Ishikawa (cell line): ENCODE measurements around the gene ARPP21.

ENCODE experiments used
- CEBPB ChIP-seq: IDR thresholded peaks from 2 replicates; pipeline ENCODE4 v1.6.1; 2012
- EP300 ChIP-seq: IDR thresholded peaks from 2 replicates; pipeline ENCODE4 v1.6.1; 2012; ENCODE audit warnings: borderline replicate concordance
- FOXM1 ChIP-seq: IDR thresholded peaks from 2 replicates; pipeline ENCODE4 v1.6.1; 2012; ENCODE audit warnings: low read depth, borderline replicate concordance
- NFIC ChIP-seq: IDR thresholded peaks from 2 replicates; pipeline ENCODE4 v1.6.1; 2012
- RAD21 ChIP-seq: IDR thresholded peaks from 2 replicates; pipeline ENCODE4 v1.6.1; 2012; ENCODE audit warnings: low read depth
- TAF1 ChIP-seq: IDR thresholded peaks from 2 replicates; pipeline ENCODE4 v1.6.1; 2012; ENCODE audit warnings: low read depth, mild to moderate bottlenecking
- TCF12 ChIP-seq: IDR thresholded peaks from 2 replicates; pipeline ENCODE4 v1.6.1; 2012; ENCODE audit warnings: low read depth
- YY1 ChIP-seq: IDR thresholded peaks from 2 replicates; pipeline ENCODE4 v1.6.1; 2012; ENCODE audit warnings: low read depth
- ZBTB7A ChIP-seq: IDR thresholded peaks from 2 replicates; pipeline ENCODE4 v1.6.1; 2012; ENCODE audit warnings: low read depth
- TF ChIP-seq, protein P1 (sequence below): IDR thresholded peaks from 2 replicates; pipeline ENCODE4 v1.6.1; 2012
- TF ChIP-seq, protein P2 (sequence below): IDR thresholded peaks from 2 replicates; pipeline ENCODE4 v1.6.1; 2012

DNA sequence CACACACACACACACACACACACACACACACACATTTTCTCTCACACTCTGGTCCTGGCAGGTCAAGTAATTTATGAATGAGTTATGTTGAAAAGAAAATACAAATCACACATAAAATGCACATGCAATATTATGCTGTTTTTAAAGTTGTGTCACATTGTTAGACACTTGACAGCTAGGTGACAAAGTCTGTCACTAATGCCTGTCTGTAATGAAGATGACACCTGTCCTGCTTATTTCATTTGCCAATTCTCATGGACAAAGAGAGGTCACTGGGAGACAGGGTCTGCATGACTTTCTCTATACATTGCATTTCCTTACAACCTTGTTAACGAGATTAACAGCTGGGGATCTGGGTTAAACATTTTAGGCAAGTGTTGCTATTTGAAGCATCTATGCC is 71.2 kb downstream of the ARPP21 start:
- TF ChIP-seq TCF12 (no peak), EP300 (no peak), NFIC (no peak), ZBTB7A (no peak), FOXM1 (no peak), RAD21 (no peak), CEBPB (no peak), YY1 (no peak), TAF1 (no peak)
- TF ChIP-seq, protein P1, sequence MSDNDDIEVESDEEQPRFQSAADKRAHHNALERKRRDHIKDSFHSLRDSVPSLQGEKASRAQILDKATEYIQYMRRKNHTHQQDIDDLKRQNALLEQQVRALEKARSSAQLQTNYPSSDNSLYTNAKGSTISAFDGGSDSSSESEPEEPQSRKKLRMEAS = no peak
- TF ChIP-seq, protein P2, sequence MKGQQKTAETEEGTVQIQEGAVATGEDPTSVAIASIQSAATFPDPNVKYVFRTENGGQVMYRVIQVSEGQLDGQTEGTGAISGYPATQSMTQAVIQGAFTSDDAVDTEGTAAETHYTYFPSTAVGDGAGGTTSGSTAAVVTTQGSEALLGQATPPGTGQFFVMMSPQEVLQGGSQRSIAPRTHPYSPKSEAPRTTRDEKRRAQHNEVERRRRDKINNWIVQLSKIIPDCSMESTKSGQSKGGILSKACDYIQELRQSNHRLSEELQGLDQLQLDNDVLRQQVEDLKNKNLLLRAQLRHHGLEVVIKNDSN = no peak
